NCI-H748 treated with DMSO at 0.1 percent for 48 hours (cell line): ENCODE measurements around the gene KRTAP12-4.
"Not testable (repeated sequence)": the region's sequence is repeated elsewhere in the genome, so short reads cannot be mapped to it uniquely, and the experiment has no call there.

Experiments used
- DNase-seq: peaks from one replicate; lab custom pipeline; 2025; lab: John Stamatoyannopoulos, UW

The KRTAP12-4 gene

GRCh38 chr21:44610157-44610843, 44.2 kb downstream of the KRTAP12-4 start:
- not testable (repeated sequence) for DNase-seq

GRCh38 chr21:44609193-44609592, 45.3 kb downstream of the KRTAP12-4 start:
- no peak for DNase-seq

- DNase-seq: no peak
These were observed 48.0 kb downstream of the KRTAP12-4 start for GRCh38 chr21:44606495-44606894.
